Duodenal mucosa (tissue), 2 donors: ENCODE results near the gene IBTK.
A peak's percentile ranks its signal among the peaks of the same experiment; 100 is the strongest.
"Not testable (repeated sequence)": the region's sequence is repeated elsewhere in the genome, so short reads cannot be mapped to it uniquely, and the experiment has no call there.

Experiments used
- H3K27ac ChIP-seq: one replicate; pipeline ENCODE4 v1.7.0; 2013; ENCODE audit warnings: low read depth, low read length
- H3K27me3 ChIP-seq, 2 donors: one replicate each; pipeline ENCODE4 v1.7.0; 2013; ENCODE audit warnings: low read length in 2 of 2, control low read depth in 1 of 2; ENCODE audit not compliant: insufficient read depth in 2 of 2, control insufficient read depth in 1 of 2
- H3K36me3 ChIP-seq, 2 donors: one replicate each; pipeline ENCODE4 v1.7.0; 2013; ENCODE audit warnings: low read length in 2 of 2, control low read depth in 1 of 2; ENCODE audit not compliant: insufficient read depth in 2 of 2, control insufficient read depth in 1 of 2
- H3K4me1 ChIP-seq, 2 donors: one replicate each; pipeline ENCODE4 v1.7.0; 2013; ENCODE audit warnings: low read length in 2 of 2, control low read depth in 1 of 2; ENCODE audit not compliant: insufficient read depth in 2 of 2, control insufficient read depth in 1 of 2
- H3K4me3 ChIP-seq, 2 donors: one replicate each; pipeline ENCODE4 v1.7.0; 2013; ENCODE audit warnings: low read length in 2 of 2, low read depth in 1 of 2
- H3K9ac ChIP-seq, 2 donors: one replicate each; pipeline ENCODE4 v1.7.0; 2013; ENCODE audit warnings: low read length in 2 of 2, low read depth in 1 of 2
- H3K9me3 ChIP-seq, 2 donors: one replicate each; pipeline ENCODE4 v1.7.0; 2013; ENCODE audit warnings: low read length in 2 of 2, control low read depth in 1 of 2; ENCODE audit not compliant: control insufficient read depth in 1 of 2

Gene IBTK

GRCh38 chr6:82247505-82248272 is at the start of gene IBTK:
Gene IBTK (minus strand): TSS chr6:82247744. CDS start chr6:82240486, 7,258 bp downstream.
- H3K27me3 ChIP-seq: no peaks in the 10 kb centered on the region
- no peaks in the 10 kb centered on the region for H3K9me3 ChIP-seq
- H3K36me3 ChIP-seq: no peaks in the 10 kb centered on the region
- peak within 1 kb of the TSS; percentile 94 for H3K27ac ChIP-seq
- peak within 1 kb of the TSS; percentile 91 to 95 for H3K4me3 ChIP-seq
- peak within 1 kb of the TSS; percentile 94 to 99 for H3K9ac ChIP-seq
- H3K4me1 ChIP-seq: peaks cover 19 to 31% of the 10 kb centered on the region in 2 donors

GRCh38 chr6:82283771-82284410 is 36.3 kb upstream of the IBTK start:
- Histone ChIP-seq H3K4me3 (no peak overlapping the region), H3K4me1 (no peaks in the 10 kb centered on the region), H3K9me3 (no peaks in the 10 kb centered on the region), H3K27me3 (no peaks in the 10 kb centered on the region), H3K36me3 (no peaks in the 10 kb centered on the region), H3K27ac (no peak overlapping the region), H3K9ac (no peak overlapping the region)

GRCh38 chr6:82281550-82281949 is 34.0 kb upstream of the IBTK start:
- H3K4me3 ChIP-seq, H3K27ac ChIP-seq, H3K36me3 ChIP-seq, H3K27me3 ChIP-seq, H3K4me1 ChIP-seq, H3K9ac ChIP-seq, H3K9me3 ChIP-seq: not testable (repeated sequence)

- no peaks in the 10 kb centered on the region for H3K27me3 ChIP-seq
- H3K4me3 ChIP-seq: no peak overlapping the region
- no peaks in the 10 kb centered on the region for H3K4me1 ChIP-seq
- H3K9me3 ChIP-seq: no peaks in the 10 kb centered on the region
- no peak overlapping the region for H3K9ac ChIP-seq
- H3K36me3 ChIP-seq: no peaks in the 10 kb centered on the region
- H3K27ac ChIP-seq: no peak overlapping the region
These were observed 30.1 kb upstream of the IBTK start for GRCh38 chr6:82277686-82278085.

GRCh38 chr6:82275686-82276085 is 28.1 kb upstream of the IBTK start:
- H3K36me3 ChIP-seq: no peaks in the 10 kb centered on the region
- H3K27me3 ChIP-seq: no peaks in the 10 kb centered on the region
- no peak overlapping the region for H3K9ac ChIP-seq
- no peaks in the 10 kb centered on the region for H3K4me1 ChIP-seq
- no peak overlapping the region for H3K27ac ChIP-seq
- H3K9me3 ChIP-seq: no peaks in the 10 kb centered on the region
- no peak overlapping the region for H3K4me3 ChIP-seq

- Histone ChIP-seq H3K9ac (no peak overlapping the region), H3K27me3 (no peaks in the 10 kb centered on the region), H3K4me3 (no peak overlapping the region), H3K9me3 (no peaks in the 10 kb centered on the region), H3K36me3 (no peaks in the 10 kb centered on the region), H3K27ac (no peak overlapping the region), H3K4me1 (no peaks in the 10 kb centered on the region)
These were observed 25.8 kb upstream of the IBTK start for GRCh38 chr6:82273295-82273694.

GRCh38 chr6:82270881-82271635 is 23.5 kb upstream of the IBTK start:
- Histone ChIP-seq H3K4me1 (no peaks in the 10 kb centered on the region), H3K9ac (no peak overlapping the region), H3K36me3 (no peaks in the 10 kb centered on the region), H3K27ac (no peak overlapping the region), H3K4me3 (no peak overlapping the region), H3K9me3 (no peaks in the 10 kb centered on the region), H3K27me3 (no peaks in the 10 kb centered on the region)

GRCh38 chr6:82268301-82268846 is 20.8 kb upstream of the IBTK start:
- H3K9ac ChIP-seq: no peak overlapping the region
- no peaks in the 10 kb centered on the region for H3K9me3 ChIP-seq
- H3K36me3 ChIP-seq: no peaks in the 10 kb centered on the region
- H3K27ac ChIP-seq: no peak overlapping the region
- no peaks in the 10 kb centered on the region for H3K27me3 ChIP-seq
- H3K4me3 ChIP-seq: no peak overlapping the region
- no peaks in the 10 kb centered on the region for H3K4me1 ChIP-seq

- Histone ChIP-seq H3K36me3 (no peaks in the 10 kb centered on the region), H3K9ac (no peak overlapping the region), H3K27ac (no peak overlapping the region), H3K4me3 (no peak overlapping the region), H3K4me1 (no peaks in the 10 kb centered on the region), H3K27me3 (no peaks in the 10 kb centered on the region), H3K9me3 (no peaks in the 10 kb centered on the region)
These were observed 17.3 kb upstream of the IBTK start for GRCh38 chr6:82264824-82265223.

- H3K27me3 ChIP-seq: no peaks in the 10 kb centered on the region
These were observed 16.8 kb upstream of the IBTK start for GRCh38 chr6:82264321-82264720.

More at GRCh38 chr6:82264321-82264720, 16.8 kb upstream of the IBTK start:
- Histone ChIP-seq H3K9ac (no peak overlapping the region), H3K4me3 (no peak overlapping the region), H3K9me3 (no peaks in the 10 kb centered on the region), H3K36me3 (no peaks in the 10 kb centered on the region), H3K27ac (no peak overlapping the region), H3K4me1 (no peaks in the 10 kb centered on the region)
